ENCODE measurements around the gene LRG1.
"Not testable (repeated sequence)": the region's sequence is repeated elsewhere in the genome, so short reads cannot be mapped to it uniquely, and the experiment has no call there.

The LRG1 gene

DNA sequence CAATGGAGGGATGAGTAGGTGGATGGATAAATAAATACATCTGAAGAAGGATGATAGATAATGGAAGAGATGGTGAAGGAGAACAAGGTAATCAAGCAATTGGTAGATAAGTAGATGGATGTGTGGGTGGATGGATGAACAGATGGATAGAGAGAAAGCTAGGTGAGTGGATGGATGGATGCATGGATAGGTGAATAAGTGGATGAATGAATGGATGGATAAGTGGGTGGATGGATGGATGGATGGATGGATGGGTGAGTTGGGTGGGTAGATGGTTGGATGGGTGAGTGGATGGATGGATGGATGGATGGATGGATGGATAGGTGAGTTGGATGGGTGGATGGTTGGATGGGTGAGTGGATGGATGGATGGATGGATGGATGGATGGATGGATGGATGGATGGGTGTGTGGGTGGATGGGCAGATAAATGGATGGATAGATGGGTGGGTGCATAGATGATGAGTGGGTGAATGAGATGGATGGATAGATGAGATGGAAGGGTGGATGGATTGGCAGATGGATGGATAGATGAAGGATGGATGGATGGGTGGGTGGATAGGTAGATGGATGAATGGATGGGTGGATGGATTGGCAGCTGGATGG lies 13.4 kb upstream of the LRG1 start:
- no peak for DNase-seq (ENCODE audit: low read depth in 2 of 3, low spot score in 2 of 3)

DNA sequence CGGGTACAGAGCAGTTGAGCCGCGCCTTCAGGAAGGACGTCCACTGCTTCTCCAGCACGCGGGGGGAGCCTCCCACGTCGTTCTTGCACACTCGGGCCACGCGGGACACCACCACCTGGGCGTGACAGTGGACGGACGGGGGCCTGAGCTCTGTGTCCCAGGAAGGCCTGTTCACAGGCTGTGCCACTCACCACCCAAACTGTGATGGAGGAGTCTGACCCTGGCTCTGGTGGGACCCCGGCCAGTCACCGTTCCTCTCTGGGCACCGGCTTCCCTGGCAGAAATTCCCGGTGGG lies 12.6 kb upstream of the LRG1 start:
- no peak for DNase-seq (ENCODE audit: low read depth in 2 of 3, low spot score in 2 of 3)

DNA sequence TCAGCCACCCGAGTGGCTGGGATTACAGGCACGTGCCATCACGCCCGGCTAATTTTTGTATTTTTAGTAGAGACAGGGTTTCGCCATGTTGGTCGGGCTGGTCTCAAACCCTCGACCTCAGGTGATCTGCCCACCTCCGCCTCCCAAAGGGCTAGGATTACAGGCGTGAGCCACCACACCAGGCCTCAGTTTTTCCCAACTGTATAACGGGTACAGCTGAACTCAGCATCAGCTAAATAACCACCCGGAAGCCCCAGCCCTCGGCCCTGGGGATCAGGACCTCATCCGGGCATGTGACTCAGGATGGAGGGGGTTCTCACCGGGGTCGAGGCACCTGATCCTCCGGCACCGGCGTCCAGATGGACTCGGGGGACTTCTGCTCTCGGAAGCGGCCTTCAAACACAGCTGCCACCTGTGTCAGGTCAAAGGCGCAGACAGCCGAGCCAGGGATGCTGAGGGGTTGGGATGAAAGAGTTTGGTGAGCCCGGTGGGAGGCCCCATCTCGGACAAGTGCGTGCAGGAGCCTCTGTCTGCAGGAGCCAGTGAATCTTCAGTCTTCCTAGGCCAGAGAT lies 10.7 kb upstream of the LRG1 start:
- no peak for DNase-seq (ENCODE audit: low read depth in 2 of 3, low spot score in 2 of 3)

DNA sequence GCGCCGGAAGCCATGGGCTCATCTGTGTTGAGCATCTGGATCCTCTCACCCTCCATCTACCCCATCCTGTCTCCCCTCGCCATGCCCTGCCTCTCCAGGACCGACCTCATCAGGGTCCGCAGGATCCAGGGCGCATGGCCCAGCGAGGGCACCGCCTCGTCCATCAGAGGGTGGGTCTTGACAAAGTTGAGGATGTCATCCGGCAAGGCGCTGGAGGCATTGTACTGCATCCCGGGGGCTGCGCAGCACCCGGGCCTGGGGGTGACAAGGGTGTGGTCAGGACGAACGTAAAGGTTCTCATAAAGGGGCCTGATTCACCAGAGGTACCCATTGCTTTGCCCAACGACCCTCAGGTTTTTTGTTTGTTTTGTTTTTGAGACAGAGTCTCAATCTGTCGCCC lies 10.2 kb upstream of the LRG1 start:
- no peak for DNase-seq (ENCODE audit: low read depth in 2 of 3, low spot score in 2 of 3)

DNA sequence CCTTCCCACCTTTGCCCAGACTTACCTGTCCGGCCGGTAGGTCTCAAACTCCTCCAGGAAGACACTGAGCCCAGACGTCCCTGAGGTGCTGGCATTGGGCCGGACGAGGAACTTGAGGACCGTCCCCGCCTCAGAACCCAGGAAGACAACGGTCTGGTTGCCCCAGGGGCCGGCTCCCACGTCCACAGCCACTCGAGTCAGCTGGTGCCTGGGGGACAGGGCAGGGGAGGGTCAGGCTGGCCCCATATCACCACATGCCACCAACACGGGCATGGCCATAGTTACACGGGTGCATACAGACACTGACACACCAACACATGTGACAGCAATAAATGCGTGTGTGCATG lies 8.4 kb upstream of the LRG1 start:
- DNase-seq (ENCODE audit: low read depth in 2 of 3, low spot score in 2 of 3), result no peak

DNA sequence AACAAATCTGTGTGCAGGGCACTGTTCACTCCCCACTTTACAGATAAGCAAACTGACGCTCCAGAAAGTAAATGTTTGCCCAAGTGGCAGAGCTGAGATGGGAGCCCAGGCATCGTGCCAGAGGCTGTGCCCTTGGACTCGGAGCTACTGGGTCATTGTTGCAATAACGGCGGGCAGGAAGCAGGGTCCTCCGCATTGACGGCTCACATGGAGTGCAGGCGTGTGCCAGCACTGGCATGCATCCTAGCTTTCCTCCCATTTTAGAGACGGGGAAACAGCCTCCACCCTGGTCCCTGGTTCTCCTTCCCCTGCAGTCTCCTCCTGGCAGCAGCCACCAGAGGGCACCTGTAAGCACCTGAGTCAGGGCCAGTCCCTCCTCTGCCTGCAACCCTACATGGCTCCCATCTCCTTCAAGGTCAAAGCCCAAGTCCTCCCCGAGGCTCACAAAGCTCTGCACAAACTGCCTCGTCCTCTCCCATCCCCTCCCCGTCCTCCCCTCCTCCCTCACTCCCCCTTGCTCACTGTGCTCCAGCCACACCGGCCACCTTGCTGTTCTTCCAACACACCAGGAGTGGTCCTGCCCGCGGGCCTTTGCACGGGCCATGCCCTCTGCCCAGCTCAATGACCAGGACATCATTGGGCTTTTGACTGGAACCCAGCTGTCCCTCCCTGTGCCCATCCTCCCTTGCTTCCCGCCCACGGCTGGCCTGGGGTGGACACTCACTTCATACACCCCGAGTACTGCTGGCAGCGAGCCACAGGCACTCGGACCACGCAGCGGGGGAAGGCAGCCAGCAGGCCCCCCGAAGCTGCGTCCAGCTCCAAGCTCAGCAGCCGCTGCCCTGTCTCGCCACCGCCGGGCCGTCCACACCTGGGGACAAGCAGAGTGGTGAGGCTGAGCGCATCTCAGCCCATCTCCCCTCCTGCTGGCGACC lies 7.7 kb upstream of the LRG1 start:
- no peak for DNase-seq (ENCODE audit: low read depth in 2 of 3, low spot score in 2 of 3)

DNA sequence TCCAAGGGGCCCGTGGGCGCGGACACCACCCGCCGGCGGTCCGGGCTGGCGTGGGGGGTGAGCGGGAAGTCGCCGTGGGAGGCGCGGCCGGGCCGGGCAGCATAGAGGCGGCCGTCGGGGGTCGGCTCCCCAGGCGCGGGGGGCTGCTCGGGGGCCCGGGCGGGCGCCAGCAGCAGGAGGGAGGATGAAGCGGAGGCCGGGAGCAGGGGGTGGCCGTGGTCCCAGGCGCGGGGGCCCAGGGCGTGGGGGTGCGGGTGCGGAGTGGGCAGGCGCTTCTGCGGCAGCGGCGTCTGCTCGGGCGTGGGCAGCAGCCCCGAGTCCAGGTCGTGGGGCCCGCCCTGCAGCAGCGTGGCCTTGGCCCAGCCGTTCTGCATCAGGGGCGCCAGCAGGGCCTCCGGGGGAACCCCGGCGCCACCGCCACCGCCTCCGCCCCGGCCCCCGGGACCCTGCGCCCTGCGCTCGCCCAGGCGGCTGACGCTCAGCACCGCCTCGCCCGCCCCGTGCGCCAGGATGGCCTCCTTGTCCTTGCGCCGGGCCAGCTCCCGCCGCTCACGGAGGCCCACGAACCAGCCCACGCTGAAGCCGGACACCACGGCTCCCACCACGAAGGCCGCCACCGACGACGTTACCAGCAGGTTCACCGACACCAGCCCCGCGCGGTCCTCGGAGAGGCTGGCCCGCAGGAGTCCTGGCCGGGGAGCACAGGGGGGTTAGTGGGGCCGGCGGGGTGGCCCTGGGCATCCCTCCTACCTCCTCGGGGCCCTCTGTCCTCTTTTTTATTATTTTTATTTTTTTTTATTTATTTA lies 4.2 kb upstream of the LRG1 start:
- no peak for DNase-seq (ENCODE audit: low read depth in 2 of 3, low spot score in 2 of 3)

DNA sequence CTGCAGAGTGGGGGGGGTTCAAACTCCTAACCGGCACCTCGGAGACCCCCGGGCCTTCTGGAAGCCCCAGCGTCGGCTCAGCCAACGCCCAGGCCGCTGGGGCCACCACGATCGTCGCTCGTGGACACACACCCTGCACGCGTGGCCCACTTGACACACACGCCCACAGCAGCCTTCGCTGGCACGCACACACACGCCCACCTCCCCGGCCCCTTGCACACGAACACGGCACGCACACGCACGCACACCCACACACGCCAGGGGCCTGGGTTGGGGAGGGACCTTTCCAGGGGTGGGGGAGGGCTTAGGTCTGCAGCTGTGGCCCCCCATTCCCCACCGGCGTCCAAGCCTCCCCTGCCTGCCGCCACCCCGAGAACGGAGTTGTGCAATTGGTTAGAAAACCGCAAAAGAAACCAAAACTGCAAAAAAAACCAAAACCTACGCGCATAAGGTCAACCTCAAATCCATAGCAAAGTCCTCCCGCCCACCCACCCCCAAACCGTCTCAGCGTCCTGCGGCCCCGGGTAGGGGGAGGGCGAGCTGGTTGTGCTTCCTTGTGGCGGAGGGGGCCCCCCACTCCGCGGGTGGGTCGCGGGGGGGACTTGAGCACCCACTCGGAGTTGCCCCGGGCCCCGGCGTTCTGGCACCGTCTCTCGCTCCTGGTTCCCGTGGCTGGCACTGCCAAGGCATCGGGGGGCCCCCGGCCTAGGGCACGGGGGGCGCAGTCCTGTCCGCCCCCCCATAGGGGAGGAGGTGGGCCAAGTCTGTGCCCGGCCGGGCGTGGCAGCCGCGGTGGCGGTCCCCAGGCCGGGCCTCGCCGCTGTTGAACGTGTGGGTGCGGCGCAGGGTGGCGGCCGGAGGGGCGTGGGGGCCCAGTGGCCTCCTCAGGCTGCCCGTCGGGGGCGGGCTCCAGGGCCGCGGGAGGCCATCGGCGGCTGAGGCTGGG lies 3.3 kb upstream of the LRG1 start:
- DNase-seq (ENCODE audit: low read depth in 2 of 3, low spot score in 2 of 3), result no peak

DNA sequence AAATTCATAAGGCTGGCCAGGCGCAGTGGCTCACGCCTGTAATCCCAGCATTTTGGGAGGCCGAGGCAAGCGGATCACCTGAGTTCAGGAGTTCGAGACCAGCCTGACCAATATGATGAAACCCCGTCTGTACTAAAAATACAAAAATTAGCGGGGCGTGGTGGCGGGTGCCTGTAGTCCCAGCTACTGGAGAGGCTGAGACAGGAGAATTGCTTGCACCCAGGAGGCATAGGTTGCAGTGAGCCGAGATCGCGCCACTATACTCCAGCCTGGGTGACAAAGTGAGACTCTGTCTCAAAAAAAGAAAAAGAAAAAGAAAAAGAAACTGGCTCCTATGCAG lies 1.9 kb upstream of the LRG1 start:
- not testable (repeated sequence) for DNase-seq (ENCODE audit: low read depth in 2 of 3, low spot score in 2 of 3)

DNA sequence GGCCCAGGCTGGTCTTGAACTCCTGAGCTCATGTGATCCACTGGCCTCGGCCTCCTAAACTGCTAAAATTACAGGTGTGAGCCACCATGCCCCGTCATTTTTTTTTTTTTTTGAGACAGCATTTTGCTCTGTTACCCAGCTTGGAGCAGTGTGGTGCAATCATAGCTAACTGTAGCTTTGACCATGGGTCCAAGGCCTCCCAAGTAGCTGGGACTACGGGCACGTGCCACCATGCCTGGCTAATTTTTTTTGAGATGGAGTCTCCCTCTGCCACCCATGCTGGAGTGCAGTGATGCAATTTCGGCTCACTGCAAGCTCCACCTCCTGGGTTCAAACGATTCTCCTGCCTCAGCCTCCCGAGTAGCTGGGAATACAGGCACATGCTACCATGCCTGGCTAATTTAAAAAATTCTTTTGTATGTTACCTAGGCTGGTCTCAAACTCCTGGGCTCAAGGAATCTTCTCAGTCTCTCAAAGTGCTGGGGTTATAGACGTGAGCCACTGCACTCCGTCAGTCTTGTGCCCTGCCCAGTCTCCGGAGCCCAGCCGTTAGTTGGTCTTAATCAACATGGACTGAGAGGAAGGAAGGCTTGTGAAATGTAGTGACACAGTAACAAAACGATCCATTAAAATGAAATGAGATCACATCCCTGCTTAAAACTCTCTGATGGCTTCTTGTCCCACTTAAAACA lies 1.4 kb upstream of the LRG1 start:
- DNase-seq (ENCODE audit: low read depth in 2 of 3, low spot score in 2 of 3), result no peak

DNA sequence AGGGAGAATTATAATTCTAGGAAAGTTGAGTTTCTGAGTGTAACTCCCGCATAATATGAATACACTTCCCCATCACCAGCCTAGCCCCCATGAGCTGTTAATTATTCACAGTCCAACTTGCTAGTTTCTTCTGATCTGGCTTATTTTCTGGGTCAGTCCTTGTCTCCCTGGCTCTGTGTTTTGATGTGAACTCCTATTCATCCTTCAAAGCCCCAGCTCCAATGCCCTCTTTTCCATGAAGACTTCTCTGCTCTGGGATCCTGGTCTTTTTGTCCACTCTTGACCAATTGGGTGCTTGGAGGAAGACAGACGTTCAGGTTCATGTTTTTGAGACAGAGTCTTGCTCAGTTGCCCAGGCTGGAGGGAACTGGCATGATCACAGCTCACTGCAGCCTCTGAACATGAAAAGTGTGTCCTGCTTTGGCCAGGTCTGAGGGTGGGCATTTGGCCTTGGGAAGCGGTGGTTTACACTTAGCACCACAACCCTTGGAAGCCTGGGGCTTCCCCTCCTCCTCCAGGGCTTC lies 605 bp downstream of the LRG1 start:
- DNase-seq (ENCODE audit: low read depth in 2 of 3, low spot score in 2 of 3), result no peak

DNA sequence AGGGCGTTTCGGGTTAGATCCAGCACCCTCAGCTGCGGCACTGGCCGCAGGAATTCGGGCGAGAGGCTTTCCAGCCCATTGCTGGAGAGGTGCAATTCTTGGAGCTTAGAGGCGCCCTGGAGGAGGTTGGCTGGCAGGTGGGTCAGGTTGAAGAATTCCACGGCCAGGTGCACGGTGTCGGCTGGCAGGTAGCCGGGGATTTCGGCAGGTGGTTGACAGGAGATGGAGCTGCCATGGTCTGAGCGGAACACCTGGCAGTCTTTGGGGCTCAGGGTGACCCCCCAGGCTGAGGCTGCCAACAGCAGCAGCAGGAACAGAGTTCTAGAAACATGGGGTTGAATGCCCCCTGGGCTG lies 1.3 kb downstream of the LRG1 start:
- DNase-seq (ENCODE audit: low read depth in 2 of 3, low spot score in 2 of 3), result no peak

DNA sequence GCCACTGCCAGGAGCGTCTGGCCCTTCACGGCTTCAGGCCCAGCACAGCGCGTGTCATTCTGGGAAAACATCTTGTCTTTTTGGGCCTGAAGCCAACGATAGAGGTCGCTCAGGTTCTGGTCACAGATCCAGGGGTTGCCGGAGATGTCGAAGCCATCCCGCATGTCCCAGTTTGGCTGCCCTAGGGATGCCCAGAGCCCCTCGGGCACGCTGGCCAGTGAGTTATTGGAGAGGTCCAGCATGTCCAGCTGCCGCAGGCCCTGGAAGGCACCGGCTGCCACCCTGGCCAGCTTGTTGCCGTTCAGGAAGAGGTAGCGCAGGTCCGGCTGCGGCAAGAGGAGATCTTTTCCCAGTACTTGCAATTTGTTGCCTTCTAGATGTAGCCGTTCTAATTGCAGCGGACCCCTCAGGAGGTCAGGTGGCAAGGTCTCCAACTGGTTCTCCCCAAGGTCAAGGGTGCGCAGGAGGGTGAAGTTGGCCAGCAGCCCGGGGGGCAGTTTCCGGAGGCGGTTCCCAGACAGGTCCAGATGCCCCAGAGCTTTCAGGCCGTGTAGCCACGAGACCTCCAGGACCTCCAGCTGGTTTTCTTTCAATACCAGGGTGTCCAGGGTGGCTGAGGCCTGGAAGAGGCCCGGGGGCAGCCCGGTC lies 1.8 kb downstream of the LRG1 start:
- DNase-seq (ENCODE audit: low read depth in 2 of 3, low spot score in 2 of 3), result no peak

DNA sequence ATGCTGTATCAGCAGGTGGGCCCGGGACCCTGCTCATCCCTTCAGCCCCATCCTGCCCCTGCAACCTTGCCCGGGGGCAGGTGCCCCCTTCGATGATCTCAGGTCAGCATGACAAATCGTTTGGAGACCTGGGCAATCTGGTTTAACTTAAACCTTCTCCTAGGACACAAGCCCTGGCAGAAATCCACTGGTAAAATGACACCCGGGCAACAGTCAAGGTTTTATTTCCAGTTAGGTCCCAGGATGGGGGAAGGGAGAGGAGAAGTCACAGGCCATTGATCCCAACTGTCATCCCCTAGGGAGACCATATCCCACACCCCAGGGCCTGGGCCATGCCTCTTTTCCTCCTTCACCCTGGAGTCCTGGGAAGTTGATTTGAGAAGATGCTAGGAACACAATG lies 3.0 kb downstream of the LRG1 start:
- DNase-seq (ENCODE audit: low read depth in 2 of 3, low spot score in 2 of 3), result no peak

DNA sequence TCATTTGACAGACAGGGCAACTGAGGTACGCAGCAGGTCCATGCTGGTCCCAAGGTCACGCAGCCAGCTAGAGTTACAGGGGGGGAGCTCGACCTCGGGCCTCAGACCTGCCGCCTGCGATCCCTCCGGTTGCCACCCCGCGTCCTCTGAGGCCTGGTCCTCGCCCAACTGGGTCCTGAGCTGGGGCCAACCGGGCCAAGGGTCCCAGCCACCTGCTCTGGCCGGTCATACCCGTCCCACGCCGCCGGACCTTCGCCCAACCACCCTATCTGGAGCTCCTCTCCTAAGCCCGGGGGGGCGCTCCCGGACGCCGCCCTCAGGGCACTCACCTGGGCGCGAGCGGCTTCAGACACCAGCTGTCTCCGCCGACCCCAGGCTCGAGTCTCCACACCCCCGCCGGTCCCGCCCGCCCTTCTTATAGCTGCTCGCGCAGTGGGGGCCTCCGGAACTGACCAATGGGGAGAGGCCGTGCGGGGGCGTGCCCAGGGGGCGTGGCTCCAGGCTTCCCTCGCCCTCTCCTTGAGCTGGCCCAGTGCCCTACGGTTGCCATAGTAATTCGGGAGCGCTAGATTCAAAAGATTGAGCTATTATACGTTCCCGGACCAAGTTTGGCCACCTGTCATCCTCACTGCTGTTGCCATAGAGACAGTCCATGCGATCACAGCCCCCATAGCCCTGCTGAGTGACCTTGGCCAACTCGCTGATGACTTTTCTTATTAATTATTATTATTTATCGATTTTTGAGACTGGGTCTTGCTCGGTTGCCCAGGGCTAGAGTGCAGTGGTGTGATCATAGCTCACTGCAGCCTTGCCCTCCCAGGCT lies 4.8 kb downstream of the LRG1 start, which contains the start of gene PLIN5:
TSS of gene PLIN5 (minus strand) at position 389 of the 823 bp plus-strand sequence. CDS start 1,150 bp downstream, outside the sequence.
- no peak for DNase-seq (ENCODE audit: low read depth in 2 of 3, low spot score in 2 of 3)

DNA sequence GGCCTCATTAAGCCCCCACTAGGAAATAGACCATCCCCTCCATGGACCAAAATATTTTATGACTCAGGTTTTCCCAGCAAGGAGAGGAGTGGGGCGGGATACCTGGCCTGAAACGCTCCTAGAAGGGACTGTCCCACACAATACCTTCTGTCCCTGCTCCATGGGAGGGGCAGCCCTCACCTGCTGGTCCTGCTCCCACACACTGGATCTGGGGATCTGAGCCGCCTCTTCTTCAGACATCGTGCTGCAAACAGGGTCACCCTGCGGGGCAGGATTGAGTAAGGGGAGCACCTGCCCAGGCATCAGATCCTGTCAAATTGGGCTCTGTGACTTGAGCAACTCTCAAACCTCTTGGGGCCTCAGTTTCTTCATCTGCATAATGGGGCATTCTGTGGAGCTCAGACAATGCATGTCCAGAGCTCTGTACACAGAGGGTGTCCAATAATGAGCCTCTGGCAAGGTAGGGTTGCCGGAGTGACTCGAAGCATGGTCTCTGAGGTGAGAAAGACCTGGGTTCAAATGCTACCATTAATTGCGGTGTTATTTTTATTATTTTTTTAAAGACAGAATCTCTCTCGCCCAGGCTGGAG lies 5.9 kb downstream of the LRG1 start:
- no peak for DNase-seq (ENCODE audit: low read depth in 2 of 3, low spot score in 2 of 3)

DNA sequence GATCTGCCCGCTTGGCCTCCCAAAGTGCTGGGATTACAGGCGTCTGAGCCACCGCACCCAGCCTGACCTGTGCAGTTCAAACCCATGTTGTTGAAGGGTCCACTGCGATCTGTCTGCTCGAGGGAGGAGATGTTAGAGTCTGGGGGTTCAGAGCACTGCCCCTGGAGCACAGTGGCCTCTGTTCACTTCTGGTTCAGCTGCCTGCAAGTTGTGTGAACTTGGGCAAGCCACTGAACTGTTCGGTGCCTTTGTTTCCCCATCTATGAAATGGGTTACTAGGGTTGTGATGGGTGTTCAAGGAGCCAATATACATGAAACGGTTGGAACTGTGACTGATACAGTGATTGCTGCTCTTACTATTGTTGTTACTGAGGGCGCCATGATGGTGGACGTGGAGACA lies 6.5 kb downstream of the LRG1 start:
- DNase-seq (ENCODE audit: low read depth in 2 of 3, low spot score in 2 of 3), result no peak

DNA sequence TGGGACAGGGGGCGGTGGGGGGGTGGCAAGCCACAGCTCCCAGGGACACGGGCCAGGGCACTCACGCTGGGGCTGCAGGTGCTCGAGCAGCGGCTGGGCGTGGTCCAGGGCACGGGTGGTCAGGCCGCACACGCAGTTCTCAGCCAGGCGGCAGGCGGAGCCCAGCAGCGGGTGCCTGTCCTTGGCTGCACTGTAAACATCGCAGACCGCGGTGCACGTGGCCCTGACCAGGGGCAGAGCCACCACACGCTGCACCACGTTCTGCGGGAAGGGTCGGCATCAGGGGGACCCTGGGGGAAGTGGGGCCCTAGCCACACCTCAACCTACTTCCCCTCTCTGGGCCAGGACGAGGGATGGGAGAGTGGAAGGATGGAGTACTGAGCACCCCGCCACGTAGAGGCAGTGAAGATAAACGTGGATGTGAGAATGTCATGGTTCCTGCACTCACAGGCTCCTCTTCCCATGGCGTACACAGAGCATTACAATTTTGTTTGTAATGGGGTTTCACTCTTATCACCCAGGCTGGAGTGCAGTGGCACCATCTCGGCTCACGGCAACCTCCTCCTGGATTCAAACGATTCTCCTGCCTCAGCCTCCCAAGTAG lies 8.2 kb downstream of the LRG1 start:
- DNase-seq (ENCODE audit: low read depth in 2 of 3, low spot score in 2 of 3), result no peak
